GM19099 (cell line): Measurements from ENCODE around the gene FAM227B.

Experiments
- POLR2A ChIP-seq: IDR thresholded peaks from 3 replicates; pipeline ENCODE4 v1.6.1; 2011; ENCODE audit warnings: low read depth; ENCODE audit not compliant: insufficient read length; ENCODE audit errors: extremely low read depth

Gene FAM227B

DNA sequence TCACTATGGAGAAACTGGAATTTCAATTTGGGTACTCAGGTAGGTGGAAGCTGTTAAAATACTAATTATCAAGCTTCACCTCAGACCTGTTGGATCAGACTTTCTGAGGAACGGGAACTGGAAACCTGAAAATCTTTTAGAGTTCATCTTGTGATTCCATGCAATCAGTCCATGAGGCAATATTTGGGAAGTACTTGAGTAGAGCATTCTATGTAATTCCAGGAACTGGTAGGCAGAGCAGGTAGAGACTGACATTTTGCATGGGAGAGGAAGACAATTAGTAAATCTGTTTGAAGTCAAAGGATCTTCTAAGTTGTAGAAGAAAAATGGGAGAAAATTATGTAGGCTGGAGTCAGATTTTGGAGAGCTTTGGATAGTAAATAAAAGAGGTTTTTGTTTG, 154.5 kb downstream of the FAM227B start:
- no peak for TF ChIP-seq POLR2A

DNA sequence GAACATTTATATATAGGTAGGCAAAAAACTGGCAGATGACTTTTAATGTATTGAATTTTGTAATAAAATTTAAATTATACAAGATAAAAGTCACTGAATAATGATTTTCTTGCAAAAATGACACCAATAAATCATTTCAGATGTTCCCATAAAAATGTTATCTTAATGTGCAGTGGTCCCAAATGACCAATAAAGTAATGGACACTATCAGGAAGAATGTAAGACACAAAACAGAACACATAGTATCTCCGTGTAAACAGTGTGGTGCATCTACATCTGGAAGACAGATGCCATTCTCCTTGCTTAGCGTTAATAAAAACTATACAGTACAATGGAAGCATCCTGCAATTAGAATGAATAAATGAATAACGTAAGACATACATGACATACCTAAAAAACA, 156.1 kb downstream of the FAM227B start:
- no peak for TF ChIP-seq POLR2A

DNA sequence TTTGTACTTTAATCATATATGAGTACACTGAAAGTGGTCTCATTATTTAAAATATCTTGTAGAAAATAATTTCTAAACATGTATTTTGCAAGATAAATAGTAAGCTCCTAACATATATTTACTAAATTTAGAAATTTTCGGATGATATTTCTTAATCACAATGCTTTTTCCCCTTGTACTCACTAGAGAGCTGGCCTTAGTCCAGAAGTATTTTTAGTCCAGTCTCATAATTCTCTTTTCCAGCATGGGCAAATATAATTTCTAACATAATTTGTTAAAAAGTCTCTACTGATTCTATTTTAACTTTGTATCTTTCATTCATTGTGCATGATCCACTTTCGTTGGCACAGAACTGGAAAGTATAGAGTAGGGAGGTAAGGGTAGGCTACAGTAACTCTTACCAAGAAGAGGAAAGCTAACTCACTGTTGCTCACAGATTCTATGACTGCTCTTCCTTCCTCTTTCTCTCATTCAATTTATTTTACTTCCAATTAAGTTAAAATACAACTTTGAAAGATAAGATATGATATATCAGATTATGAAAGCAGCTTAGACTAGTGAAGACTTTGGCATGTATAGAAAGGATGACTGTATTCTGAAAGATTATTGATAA, 158.3 kb downstream of the FAM227B start:
- TF ChIP-seq POLR2A = no peak

DNA sequence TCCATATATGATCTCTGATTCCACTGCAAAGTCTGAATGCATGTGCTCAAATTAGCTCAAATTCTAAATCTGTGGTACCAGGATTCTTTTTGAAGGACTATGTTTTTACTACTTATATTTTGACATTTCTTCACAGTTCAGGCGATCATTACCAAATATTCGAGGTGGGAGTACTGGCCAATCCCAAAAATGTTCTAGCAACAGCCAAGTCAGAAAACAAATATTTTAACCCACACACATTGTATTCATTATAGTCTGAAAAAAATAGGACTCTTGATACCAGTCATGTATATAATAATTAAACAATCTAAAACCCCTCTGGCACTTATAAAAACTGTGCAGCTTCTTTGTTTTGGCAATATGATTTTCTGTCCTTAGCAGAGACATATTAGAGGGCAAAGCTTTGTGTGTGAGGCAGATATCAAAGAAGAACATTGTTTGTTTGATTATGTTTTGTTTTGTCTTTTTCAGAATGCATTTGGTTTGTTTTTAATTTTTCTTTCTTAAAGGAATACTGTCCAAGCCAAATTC, 160.1 kb downstream of the FAM227B start:
- no peak for TF ChIP-seq POLR2A

DNA sequence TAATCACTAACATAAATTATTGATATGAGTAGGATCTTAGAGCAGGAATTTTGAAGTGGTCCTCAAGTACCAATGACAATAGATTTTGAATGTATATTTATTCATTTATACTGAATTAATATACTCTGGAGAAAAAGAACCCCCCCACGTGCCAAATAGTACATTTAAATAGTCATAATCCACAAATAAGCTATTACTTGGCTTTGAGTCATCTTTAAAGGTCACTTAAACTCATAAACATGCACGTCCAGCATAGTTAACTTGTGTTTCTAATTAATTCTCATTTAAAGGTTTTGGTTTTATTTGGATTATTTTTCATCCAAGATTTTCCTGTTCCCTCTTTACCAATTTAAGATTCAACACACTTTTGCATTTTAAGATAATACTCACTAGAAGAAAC, 162.5 kb downstream of the FAM227B start:
- no peak for TF ChIP-seq POLR2A

DNA sequence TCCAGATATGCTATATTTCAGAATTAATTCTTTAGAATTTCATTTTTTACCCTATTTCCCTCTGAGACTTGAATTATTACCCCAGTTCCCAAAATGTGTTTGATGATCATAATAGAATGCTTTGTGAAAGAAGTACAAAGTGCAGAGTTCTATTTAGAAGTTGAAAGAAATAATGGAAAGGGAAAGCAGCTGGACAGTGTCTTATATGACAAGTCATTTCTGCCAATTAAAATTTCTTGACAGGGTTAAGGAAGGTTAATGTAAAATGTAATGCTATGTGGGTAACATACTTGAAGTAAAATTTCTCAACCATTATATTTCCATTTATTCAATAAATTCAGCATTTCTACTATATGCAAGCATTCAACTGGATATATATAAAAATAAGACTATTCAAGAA, 164.5 kb downstream of the FAM227B start:
- no peak for TF ChIP-seq POLR2A

DNA sequence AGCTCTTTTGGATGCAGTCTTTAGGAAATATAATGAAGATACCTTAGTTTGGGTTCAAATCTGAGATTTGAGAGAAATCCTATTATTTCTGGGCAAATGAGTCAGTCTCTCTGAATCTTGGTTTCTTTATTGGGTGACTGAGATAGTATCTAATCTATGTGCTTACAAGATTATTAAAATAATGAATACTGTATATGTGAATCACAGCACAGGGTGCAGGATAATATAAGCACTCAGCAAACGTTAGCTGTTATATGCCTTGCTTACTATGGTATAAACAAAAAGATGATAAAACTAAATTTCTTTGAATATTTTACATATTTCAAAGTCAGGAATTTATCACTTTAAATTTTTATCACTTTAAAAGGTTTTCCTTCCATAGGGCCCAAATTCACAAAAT, 168.0 kb downstream of the FAM227B start:
- no peak for TF ChIP-seq POLR2A

DNA sequence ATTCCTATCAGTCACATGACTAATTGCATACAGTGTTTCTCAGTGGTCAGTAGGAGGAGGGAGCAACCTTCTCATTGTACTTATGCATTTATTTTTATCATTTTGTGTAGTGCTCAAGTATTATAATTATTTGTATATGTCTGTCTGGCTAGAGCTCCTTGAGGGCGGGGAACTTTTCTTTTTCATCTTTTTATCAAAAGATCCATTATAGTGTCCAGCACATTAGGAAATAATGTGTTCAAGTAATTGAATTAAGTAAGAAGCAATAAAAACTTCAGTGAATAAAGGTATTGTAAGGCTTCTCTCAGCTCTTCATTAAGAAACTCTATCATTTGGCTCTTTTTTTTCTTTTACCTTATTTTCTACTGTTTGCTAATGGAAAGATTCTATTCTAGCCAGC, 178.8 kb downstream of the FAM227B start:
- no peak for TF ChIP-seq POLR2A

DNA sequence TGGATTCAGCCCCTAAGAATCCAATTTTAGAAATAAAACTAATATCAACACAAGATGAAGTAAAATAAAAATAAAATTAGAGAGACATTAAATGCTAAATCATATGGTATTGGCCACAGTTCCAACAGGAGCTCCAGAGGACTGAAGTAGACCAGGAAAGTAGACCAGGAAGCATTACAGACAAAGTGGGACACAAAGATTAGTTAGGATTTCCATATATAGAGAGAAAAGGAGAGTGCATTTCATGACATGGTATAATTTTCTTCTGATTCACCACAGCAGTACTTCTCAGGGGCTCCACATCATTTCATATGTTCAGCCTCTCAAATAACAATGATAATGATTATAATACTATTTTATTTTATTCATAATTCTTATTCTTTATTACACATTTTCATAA, 179.3 kb downstream of the FAM227B start:
- TF ChIP-seq POLR2A = no peak

DNA sequence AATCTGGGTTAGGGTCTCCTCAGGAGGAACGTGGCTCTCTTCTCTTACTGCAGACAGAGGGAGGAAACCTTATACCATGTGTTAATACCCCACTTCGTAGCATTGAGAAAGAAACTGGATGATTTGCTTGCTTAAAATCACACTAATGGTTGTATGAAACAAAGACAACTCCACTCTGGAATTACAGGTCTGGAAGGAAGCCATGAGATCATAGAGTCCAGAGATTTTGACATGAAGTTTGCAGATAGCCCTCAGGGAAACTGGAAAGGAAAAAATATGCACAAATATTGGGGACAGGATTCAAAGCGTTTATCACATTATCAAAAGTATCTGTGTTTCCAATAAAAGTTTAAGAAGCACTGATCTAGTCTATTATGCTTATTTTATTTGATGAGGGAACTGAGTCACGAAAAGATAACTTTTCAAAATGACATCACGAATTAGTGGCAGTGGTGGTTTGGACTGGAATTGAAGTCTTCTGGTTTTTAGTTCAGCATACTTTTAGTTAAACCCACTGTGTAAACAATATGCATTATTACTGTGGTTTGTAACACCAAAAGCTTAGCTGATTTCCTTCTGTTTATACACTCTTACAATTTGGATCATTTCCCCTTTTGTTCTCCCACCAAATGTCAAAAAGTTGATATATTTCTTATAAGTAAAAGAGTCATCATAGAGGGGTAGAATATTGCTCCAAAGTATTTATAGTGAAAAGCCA, 180.8 kb downstream of the FAM227B start:
- no peak for TF ChIP-seq POLR2A

DNA sequence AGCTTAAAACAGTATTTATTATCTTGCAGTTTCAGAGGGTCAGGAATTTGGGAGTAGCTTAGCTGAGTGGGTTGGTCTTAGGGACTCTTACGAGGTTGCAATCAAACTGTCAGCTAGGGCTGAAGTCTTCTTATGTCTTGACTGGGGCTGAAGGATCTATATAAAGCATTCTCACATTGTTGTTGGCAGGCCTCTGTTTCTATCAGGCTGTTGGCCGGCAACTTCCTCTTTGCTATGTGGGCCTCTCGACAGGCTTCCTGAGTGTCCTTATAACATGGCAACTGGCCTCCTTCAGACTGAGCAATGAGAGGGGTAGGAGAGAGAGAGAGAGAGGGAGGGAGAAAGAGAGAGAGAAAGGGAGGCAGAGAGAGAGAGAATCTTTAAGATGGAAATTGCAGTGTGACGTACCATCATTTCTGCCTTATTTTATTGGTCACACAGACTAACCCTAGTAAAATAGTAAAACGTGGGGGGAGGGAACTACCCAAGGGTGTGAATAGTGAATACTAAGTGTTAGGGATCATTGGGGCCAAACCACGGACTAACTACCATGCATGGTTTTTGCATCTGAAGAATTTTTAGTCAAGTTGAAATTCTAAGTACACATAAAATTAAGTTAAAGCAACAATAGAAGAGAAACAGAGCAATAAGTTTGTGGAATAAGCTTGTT, 181.5 kb downstream of the FAM227B start:
- TF ChIP-seq POLR2A = no peak

DNA sequence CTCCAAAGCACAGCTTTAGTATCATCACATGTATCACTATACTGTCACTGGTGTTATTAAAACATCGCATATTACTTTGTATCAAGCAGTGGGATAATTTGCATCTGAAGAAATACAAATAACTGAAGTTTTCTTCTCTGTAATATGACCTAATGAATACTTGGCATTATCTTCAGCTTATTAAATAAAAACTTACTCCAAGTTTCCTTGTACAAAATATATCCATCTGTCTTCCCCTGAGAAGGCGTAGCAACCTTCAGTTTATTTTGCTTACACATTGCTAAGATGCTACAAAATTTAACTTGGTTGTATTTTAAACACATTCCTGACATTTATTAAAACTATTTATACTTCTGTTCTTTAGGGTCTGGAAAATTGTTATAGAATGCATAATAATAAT, 183.9 kb downstream of the FAM227B start:
- no peak for TF ChIP-seq POLR2A

DNA sequence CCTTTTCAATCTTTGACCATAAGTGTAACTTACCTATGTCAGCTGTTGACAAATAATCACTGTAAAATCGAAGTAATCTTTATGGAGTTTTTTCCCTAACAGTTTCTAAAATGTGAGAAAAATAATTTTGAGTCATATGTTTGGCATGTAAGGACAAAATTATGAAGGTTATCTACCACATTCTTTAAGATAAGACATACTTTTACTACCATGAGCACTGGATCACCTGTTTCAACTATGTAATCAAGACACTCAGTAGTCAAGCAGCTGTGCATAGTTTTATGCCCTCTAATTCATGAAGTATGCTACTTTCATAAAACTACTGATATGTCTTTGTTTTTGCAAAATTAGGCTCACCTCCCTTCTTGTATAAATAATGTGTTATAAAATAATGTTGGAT, 185.4 kb downstream of the FAM227B start:
- TF ChIP-seq POLR2A = no peak

DNA sequence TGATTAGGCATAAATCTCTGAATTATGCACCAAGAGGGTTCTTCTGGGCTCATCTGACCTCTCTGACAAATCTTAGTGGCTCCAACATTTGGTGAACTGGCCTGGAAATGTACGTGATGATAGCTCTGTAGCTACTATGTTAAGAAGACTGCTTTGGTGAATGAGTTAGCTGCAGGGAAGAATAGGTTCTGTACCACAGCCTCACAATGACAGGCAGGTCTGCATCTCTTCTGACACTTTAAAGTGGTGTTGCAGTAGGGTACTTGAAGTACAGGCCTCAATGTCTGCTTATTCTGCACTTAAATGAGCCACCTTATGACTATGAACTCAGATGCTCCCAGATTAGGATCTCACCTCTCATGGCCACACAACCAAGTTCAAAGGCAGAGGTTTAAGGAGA, 190.6 kb downstream of the FAM227B start:
- no peak for TF ChIP-seq POLR2A

DNA sequence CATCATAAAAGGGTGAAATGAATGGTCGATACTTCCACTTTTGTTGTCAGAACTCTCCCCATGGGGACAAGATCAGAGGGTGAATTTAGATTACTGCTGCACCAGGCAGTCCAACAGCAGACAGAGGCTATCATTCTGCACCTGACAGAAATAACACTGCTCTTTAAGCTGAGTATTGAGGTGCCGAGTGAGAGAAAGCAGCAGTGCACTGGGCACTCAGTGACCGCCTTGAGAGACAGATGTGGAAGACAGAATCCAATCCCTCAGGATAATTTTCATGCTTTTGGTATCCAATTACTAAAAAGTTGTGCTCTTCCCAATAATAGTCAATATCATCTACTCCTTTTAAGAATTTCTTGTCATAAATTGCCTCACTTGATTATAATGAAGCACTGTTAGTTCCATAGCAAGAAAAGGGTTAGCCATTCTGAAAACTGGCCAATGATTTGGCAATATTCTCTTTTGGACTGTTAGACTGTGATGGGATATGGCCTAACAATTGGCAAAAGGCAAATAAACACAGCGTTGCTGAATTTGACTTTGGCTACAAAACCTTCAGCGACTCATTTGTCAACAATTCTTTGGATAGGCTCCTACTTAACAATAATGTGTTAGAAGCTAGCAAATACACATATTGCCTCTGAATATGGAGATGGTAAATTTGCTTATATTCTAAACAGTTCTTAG, 192.1 kb downstream of the FAM227B start:
- no peak for TF ChIP-seq POLR2A
